Naive thymus-derived CD4-positive, alpha-beta T cell (primary cell): ENCODE data around the gene WDR88. TPM values are rescaled to one million over a fixed set of nuclear protein-coding genes. Genes with fewer than 3 reads are reported as not detected.

ENCODE experiments used
- ATAC-seq: fragments of 150-1000 bp; cut with Tn5 transposase; 2 replicates; pipeline ENCODE4 v1.10.0; 2021; ENCODE audit warnings: mild to moderate bottlenecking, moderate library complexity
- CTCF ChIA-PET: fragments of 350-600 bp; sonication (Branson Sonifier 250); formaldehyde crosslinking; loops from one replicate; lab custom pipeline; 2021; ENCODE audit warnings: antibody characterized with exemption; lab: Charles Lee
- POLR2A ChIA-PET: fragments of 350-600 bp; sonication (Branson Sonifier 250); formaldehyde crosslinking; loops from one replicate; lab custom pipeline; 2021; ENCODE audit warnings: antibody characterized with exemption, inconsistent platforms; lab: Charles Lee
- DNase-seq, 9 donors: peaks; one replicate each; pipeline versions ENCODE4 v3.0.0 to v3.0.0-alpha.2; 2020 to 2022; ENCODE audit warnings: mixed read lengths in 1 of 9
- H3K27ac ChIP-seq: one replicate; pipeline ENCODE4 v1.7.0; 2013; ENCODE audit warnings: mild to moderate bottlenecking, low read depth, low read length, moderate library complexity
- H3K27me3 ChIP-seq, 2 donors: one replicate each; pipeline ENCODE4 v1.7.0; 2013; ENCODE audit warnings: low read length in 2 of 2, mild to moderate bottlenecking in 2 of 2, moderate library complexity in 2 of 2; ENCODE audit not compliant: control insufficient read depth in 2 of 2, insufficient read depth in 2 of 2
- H3K36me3 ChIP-seq, 3 experiments: 1 replicate in 2 of 3; 2 replicates in 1 of 3; pipeline ENCODE4 v1.7.0; 2013; ENCODE audit warnings: low read length in 3 of 3, mild to moderate bottlenecking in 3 of 3, moderate library complexity in 1 of 3; ENCODE audit not compliant: insufficient read depth in 3 of 3, control insufficient read depth in 2 of 3
- H3K4me1 ChIP-seq, 2 donors: one replicate each; pipeline ENCODE4 v1.7.0; 2013; ENCODE audit warnings: low read length in 2 of 2, mild to moderate bottlenecking in 2 of 2, moderate library complexity in 1 of 2; ENCODE audit not compliant: control insufficient read depth in 2 of 2, insufficient read depth in 2 of 2
- H3K4me3 ChIP-seq: 2 replicates; pipeline ENCODE4 v1.7.0; 2013; ENCODE audit warnings: mild to moderate bottlenecking, low read length
- H3K9me3 ChIP-seq, 3 experiments: 1 replicate in 2 of 3; 2 replicates in 1 of 3; pipeline ENCODE4 v1.7.0; 2013; ENCODE audit warnings: low read length in 3 of 3; ENCODE audit not compliant: control insufficient read depth in 2 of 3
- H3K27ac Mint-ChIP-seq, 9 donors: one replicate each; pipeline ENCODE4 v1.8.0; 2020 to 2022; ENCODE audit warnings: mixed read lengths in 9 of 9, mild to moderate bottlenecking in 8 of 9, moderate library complexity in 5 of 9, inconsistent platforms in 2 of 9
- H3K27me3 Mint-ChIP-seq, 5 donors: one replicate each; pipeline ENCODE4 v1.8.0; 2021 to 2022; ENCODE audit warnings: mixed read lengths in 5 of 5, mild to moderate bottlenecking in 1 of 5
- H3K36me3 Mint-ChIP-seq, 5 donors: one replicate each; pipeline ENCODE4 v1.8.0; 2020 to 2022; ENCODE audit warnings: mixed read lengths in 5 of 5, mild to moderate bottlenecking in 3 of 5, inconsistent platforms in 1 of 5
- H3K4me1 Mint-ChIP-seq, 7 donors: one replicate each; pipeline ENCODE4 v1.8.0; 2020 to 2022; ENCODE audit warnings: mixed read lengths in 7 of 7, mild to moderate bottlenecking in 3 of 7, inconsistent platforms in 1 of 7
- H3K4me3 Mint-ChIP-seq, 10 donors: one replicate each; pipeline ENCODE4 v1.8.0; 2020 to 2022; ENCODE audit warnings: mild to moderate bottlenecking in 10 of 10, mixed read lengths in 10 of 10, moderate library complexity in 6 of 10, inconsistent platforms in 2 of 10
- H3K9me3 Mint-ChIP-seq, 11 donors: one replicate each; pipeline ENCODE4 v1.8.0; 2020 to 2022; ENCODE audit warnings: mixed read lengths in 11 of 11, mild to moderate bottlenecking in 4 of 11, inconsistent platforms in 1 of 11, moderate library complexity in 1 of 11
- intact Hi-C, 2 donors: fragments of 100-400 bp; cut with micrococcal nuclease; formaldehyde crosslinking; loops; one replicate each; pipeline ENCODE4 v1.15.1; 2023
- polyA plus RNA-seq, 2 donors: library from polyadenylated mRNA; unstranded; fragments of 300-500 nt; fragmentation: Illumina TruSeq; gene quantifications; one replicate each; pipeline ENCODE4 v1.2.3, GENCODE V29; 2021
- total RNA-seq, 6 experiments: library from RNA in 5 of 6; stranded (reverse) in 5 of 6; gene quantifications; 1 replicate in 5 of 6; 2 replicates in 1 of 6; pipeline ENCODE4 v1.2.3 and lab custom pipeline; 2021 to 2026

The WDR88 gene
- total and polyA plus RNA-seq, 7 experiments from 2014 or later = 0.15 to 0.62 (median 0.37) TPM; not detected in 3

- Mint-ChIP-seq H3K27ac (no peak overlapping the region), H3K4me3 (no peak overlapping the region), H3K36me3 (no peaks in the 10 kb centered on the region), H3K27me3 (peaks cover 0 to 5% (median 0%) of the 10 kb centered on the region in 5 donors), H3K9me3 (peaks cover 0 to 2% (median 0%) of the 10 kb centered on the region in 11 donors), H3K4me1 (no peaks in the 10 kb centered on the region)
- ATAC-seq (no peak), DNase-seq (no peak)
- H3K36me3 ChIP-seq = no peaks in the 10 kb centered on the region
- CTCF ChIA-PET = interaction anchor here (0.6 kb wide), 1 partner anchor 145 kb away, joined by 3 read pairs; no protein-coding TSS in a partner anchor
- intact Hi-C loops = no loop called here
- H3K4me1 ChIP-seq = no peaks in the 10 kb centered on the region
- H3K9me3 ChIP-seq = no peaks in the 10 kb centered on the region
- H3K4me3 ChIP-seq = no peak overlapping the region
- no peaks in the 10 kb centered on the region for H3K27me3 ChIP-seq
- POLR2A ChIA-PET = no interaction called here
- no peak overlapping the region for H3K27ac ChIP-seq
Measured at GRCh38 chr19:33214596-33214995, 82.7 kb downstream of the WDR88 start.

GRCh38 chr19:33215438-33216197 is 83.7 kb downstream of the WDR88 start:
- H3K36me3 Mint-ChIP-seq = no peaks in the 10 kb centered on the region
- H3K27ac ChIP-seq = no peak overlapping the region
- H3K27me3 ChIP-seq = no peaks in the 10 kb centered on the region
- H3K4me3 Mint-ChIP-seq = no peak overlapping the region
- POLR2A ChIA-PET = no interaction called here
- no peak for ATAC-seq
- H3K9me3 ChIP-seq = no peaks in the 10 kb centered on the region
- DNase-seq = no peak
- CTCF ChIA-PET = no interaction called here
- H3K9me3 Mint-ChIP-seq = peaks cover 0 to 2% (median 0%) of the 10 kb centered on the region in 11 donors
- intact Hi-C loops = no loop called here
- H3K4me1 Mint-ChIP-seq = no peaks in the 10 kb centered on the region
- H3K4me3 ChIP-seq = no peak overlapping the region
- no peak overlapping the region for H3K27ac Mint-ChIP-seq
- peaks cover 0 to 10% (median 0%) of the 10 kb centered on the region in 5 donors for H3K27me3 Mint-ChIP-seq
- H3K4me1 ChIP-seq = no peaks in the 10 kb centered on the region
- H3K36me3 ChIP-seq = no peaks in the 10 kb centered on the region

GRCh38 chr19:33216198-33216830 is 84.4 kb downstream of the WDR88 start:
- Histone ChIP-seq H3K4me3 (no peak overlapping the region), H3K27me3 (no peaks in the 10 kb centered on the region), H3K4me1 (no peaks in the 10 kb centered on the region), H3K36me3 (no peaks in the 10 kb centered on the region), H3K27ac (no peak overlapping the region), H3K9me3 (no peaks in the 10 kb centered on the region)
- no peak overlapping the region for H3K4me3 Mint-ChIP-seq
- H3K36me3 Mint-ChIP-seq = no peaks in the 10 kb centered on the region
- H3K27ac Mint-ChIP-seq = no peak overlapping the region
- H3K4me1 Mint-ChIP-seq = no peaks in the 10 kb centered on the region
- no peaks in the 10 kb centered on the region for H3K9me3 Mint-ChIP-seq
- DNase-seq (no peak), ATAC-seq (no peak)
- ChIA-PET POLR2A (no interaction called here), CTCF (no interaction called here)
- peaks cover 0 to 17% (median 4%) of the 10 kb centered on the region in 5 donors for H3K27me3 Mint-ChIP-seq
- intact Hi-C loops = no loop called here

- ChIA-PET POLR2A (no interaction called here), CTCF (no interaction called here)
- no peaks in the 10 kb centered on the region for H3K27me3 ChIP-seq
- no peaks in the 10 kb centered on the region for H3K36me3 Mint-ChIP-seq
- no peak overlapping the region for H3K4me3 Mint-ChIP-seq
- no peak for ATAC-seq
- DNase-seq = no peak
- H3K9me3 Mint-ChIP-seq = no peaks in the 10 kb centered on the region
- no peak overlapping the region for H3K27ac ChIP-seq
- no peak overlapping the region for H3K4me3 ChIP-seq
- H3K4me1 ChIP-seq = no peaks in the 10 kb centered on the region
- H3K9me3 ChIP-seq = no peaks in the 10 kb centered on the region
- intact Hi-C loops = no loop called here
- no peak overlapping the region for H3K27ac Mint-ChIP-seq
- H3K27me3 Mint-ChIP-seq = peaks cover 3 to 26% (median 12%) of the 10 kb centered on the region in 5 donors
- H3K4me1 Mint-ChIP-seq = no peaks in the 10 kb centered on the region
- H3K36me3 ChIP-seq = no peaks in the 10 kb centered on the region
Measured at GRCh38 chr19:33217881-33218280, 86.0 kb downstream of the WDR88 start.

- no peak for ATAC-seq
- no peak overlapping the region for H3K27ac Mint-ChIP-seq
Measured at GRCh38 chr19:33219261-33219815, 87.4 kb downstream of the WDR88 start.

GRCh38 chr19:33220115-33220514 is 88.2 kb downstream of the WDR88 start:
- H3K36me3 Mint-ChIP-seq = no peaks in the 10 kb centered on the region
- H3K27ac Mint-ChIP-seq = no peak overlapping the region
- ATAC-seq (no peak), DNase-seq (no peak)
- Histone ChIP-seq H3K27me3 (peaks cover 0 to 5% of the 10 kb centered on the region in 2 donors), H3K27ac (no peak overlapping the region), H3K36me3 (no peaks in the 10 kb centered on the region), H3K9me3 (no peaks in the 10 kb centered on the region), H3K4me1 (no peaks in the 10 kb centered on the region), H3K4me3 (no peak overlapping the region)
- peaks cover 0 to 2% (median 0%) of the 10 kb centered on the region in 11 donors for H3K9me3 Mint-ChIP-seq
- ChIA-PET POLR2A (no interaction called here), CTCF (no interaction called here)
- H3K4me3 Mint-ChIP-seq = no peak overlapping the region
- peaks cover 0 to 3% (median 3%) of the 10 kb centered on the region in 7 donors for H3K4me1 Mint-ChIP-seq
- intact Hi-C loops = no loop called here
- peaks cover 21 to 41% (median 28%) of the 10 kb centered on the region in 5 donors for H3K27me3 Mint-ChIP-seq

More at GRCh38 chr19:33219261-33219815, 87.4 kb downstream of the WDR88 start:
- no peak overlapping the region for H3K4me3 ChIP-seq
- H3K4me3 Mint-ChIP-seq = no peak overlapping the region
- no peaks in the 10 kb centered on the region for H3K4me1 ChIP-seq
- peaks cover 0 to 2% of the 10 kb centered on the region in 2 donors for H3K27me3 ChIP-seq
- no peaks in the 10 kb centered on the region for H3K36me3 Mint-ChIP-seq
- no peaks in the 10 kb centered on the region for H3K9me3 ChIP-seq
- no peaks in the 10 kb centered on the region for H3K9me3 Mint-ChIP-seq
- DNase-seq = no peak
- peaks cover 13 to 37% (median 20%) of the 10 kb centered on the region in 5 donors for H3K27me3 Mint-ChIP-seq
- no peaks in the 10 kb centered on the region for H3K4me1 Mint-ChIP-seq
- no peak overlapping the region for H3K27ac ChIP-seq
- ChIA-PET POLR2A (no interaction called here), CTCF (no interaction called here)
- H3K36me3 ChIP-seq = no peaks in the 10 kb centered on the region
- intact Hi-C loops = no loop called here
